Peyer's patch (tissue), 4 donors: ENCODE data around the gene FDCSP.

Source experiments
- POLR2A ChIP-seq, 2 donors: fragments of 450-650 bp; IDR thresholded peaks; one replicate each; pipeline ENCODE4 v1.5.1; 2017; ENCODE audit warnings: antibody characterized with exemption in 2 of 2, mild to moderate bottlenecking in 2 of 2, moderate library complexity in 2 of 2
- TF ChIP-seq, protein P1 (sequence below), 6 experiments: fragments of 450-650 bp in 4 of 6; fragments of 200-600 bp in 2 of 6; sonication (generic) in 1 of 6; IDR thresholded peaks; one replicate each; pipeline ENCODE4 v1.5.1; 2017 to 2019; ENCODE audit warnings: antibody characterized with exemption in 6 of 6, mild to moderate bottlenecking in 3 of 6, moderate library complexity in 1 of 6

DNA sequence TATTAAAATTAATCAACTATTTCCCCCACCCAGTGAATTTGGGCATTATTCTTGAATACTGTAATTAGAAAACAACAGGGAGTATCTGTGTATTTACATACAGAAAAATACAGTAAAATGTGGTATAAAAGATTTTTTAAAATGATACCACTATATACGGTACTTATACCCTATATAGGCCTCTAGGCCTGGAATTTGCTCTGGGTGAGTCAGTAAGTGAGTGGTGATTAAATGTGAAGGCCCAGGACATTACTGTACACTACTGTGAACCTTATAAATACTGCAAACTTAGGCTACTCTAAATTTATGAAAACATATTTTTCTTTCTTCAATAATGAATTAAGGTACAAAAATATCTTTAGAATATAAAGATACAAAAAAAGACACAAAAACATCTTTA lies 10.2 kb downstream of the FDCSP start:
- TF ChIP-seq POLR2A (IDR thresholded peaks at IDR 0.05): no peak
- TF ChIP-seq, protein P1, sequence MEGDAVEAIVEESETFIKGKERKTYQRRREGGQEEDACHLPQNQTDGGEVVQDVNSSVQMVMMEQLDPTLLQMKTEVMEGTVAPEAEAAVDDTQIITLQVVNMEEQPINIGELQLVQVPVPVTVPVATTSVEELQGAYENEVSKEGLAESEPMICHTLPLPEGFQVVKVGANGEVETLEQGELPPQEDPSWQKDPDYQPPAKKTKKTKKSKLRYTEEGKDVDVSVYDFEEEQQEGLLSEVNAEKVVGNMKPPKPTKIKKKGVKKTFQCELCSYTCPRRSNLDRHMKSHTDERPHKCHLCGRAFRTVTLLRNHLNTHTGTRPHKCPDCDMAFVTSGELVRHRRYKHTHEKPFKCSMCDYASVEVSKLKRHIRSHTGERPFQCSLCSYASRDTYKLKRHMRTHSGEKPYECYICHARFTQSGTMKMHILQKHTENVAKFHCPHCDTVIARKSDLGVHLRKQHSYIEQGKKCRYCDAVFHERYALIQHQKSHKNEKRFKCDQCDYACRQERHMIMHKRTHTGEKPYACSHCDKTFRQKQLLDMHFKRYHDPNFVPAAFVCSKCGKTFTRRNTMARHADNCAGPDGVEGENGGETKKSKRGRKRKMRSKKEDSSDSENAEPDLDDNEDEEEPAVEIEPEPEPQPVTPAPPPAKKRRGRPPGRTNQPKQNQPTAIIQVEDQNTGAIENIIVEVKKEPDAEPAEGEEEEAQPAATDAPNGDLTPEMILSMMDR (IDR thresholded peaks at IDR 0.05): no peak
